Transverse colon (tissue), 3 donors: ENCODE data around the gene CDA.

ENCODE experiments used
- EP300 ChIP-seq: sonication (generic); formaldehyde crosslinking; IDR thresholded peaks from one replicate; pipeline ENCODE4 v1.6.1; 2017; ENCODE audit warnings: antibody characterized with exemption, low read depth
- TF ChIP-seq, protein P1 (sequence below), 5 experiments: fragments of 200-600 bp in 3 of 5; fragments of 450-650 bp in 2 of 5; sonication (generic) in 3 of 5; IDR thresholded peaks; 1 replicate in 2 of 5; 2 replicates in 3 of 5; pipeline ENCODE4 v1.5.1; 2016 to 2017; ENCODE audit warnings: antibody characterized with exemption in 5 of 5, inconsistent platforms in 3 of 5, mild to moderate bottlenecking in 2 of 5, moderate library complexity in 1 of 5

DNA sequence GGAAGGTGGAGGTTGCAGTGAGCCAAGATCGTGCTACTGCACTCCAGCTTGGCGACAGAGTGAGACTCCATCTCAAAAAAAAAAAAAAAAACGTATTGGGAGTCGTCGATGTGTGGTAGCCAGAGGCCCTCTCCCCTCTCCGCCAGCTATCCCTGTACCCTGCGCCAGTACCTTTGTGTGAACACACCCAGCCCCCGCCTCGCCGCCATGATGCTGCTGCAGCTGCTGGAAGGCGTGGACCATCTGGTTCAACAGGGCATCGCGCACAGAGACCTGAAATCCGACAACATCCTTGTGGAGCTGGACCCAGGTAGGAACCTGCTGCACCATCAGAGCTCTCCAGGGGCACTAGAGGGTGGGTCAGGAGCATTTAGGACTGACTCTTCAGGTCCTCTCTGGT, 56.5 kb downstream of the CDA start:
- TF ChIP-seq, protein P1, sequence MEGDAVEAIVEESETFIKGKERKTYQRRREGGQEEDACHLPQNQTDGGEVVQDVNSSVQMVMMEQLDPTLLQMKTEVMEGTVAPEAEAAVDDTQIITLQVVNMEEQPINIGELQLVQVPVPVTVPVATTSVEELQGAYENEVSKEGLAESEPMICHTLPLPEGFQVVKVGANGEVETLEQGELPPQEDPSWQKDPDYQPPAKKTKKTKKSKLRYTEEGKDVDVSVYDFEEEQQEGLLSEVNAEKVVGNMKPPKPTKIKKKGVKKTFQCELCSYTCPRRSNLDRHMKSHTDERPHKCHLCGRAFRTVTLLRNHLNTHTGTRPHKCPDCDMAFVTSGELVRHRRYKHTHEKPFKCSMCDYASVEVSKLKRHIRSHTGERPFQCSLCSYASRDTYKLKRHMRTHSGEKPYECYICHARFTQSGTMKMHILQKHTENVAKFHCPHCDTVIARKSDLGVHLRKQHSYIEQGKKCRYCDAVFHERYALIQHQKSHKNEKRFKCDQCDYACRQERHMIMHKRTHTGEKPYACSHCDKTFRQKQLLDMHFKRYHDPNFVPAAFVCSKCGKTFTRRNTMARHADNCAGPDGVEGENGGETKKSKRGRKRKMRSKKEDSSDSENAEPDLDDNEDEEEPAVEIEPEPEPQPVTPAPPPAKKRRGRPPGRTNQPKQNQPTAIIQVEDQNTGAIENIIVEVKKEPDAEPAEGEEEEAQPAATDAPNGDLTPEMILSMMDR (IDR thresholded peaks at IDR 0.05), result no peak
- no peak for TF ChIP-seq EP300
